CD14-positive monocyte (primary cell): ENCODE results near the gene TWIST1. TPM values are rescaled to one million over a fixed set of nuclear protein-coding genes. Genes with fewer than 3 reads are reported as not detected.

Experiments
- DNase-seq, 3 donors: peaks; one replicate each; pipeline ENCODE4 v3.0.0-alpha.2; 2011 to 2022
- H2AFZ ChIP-seq: 2 replicates; pipeline ENCODE4 v1.6.0; 2012; ENCODE audit warnings: mild to moderate bottlenecking, low read depth, low read length, inconsistent platforms; ENCODE audit not compliant: insufficient read depth, poor library complexity, severe bottlenecking
- H3K27ac ChIP-seq, 2 donors: 1 replicate in 1 of 2; 2 replicates in 1 of 2; pipeline ENCODE4 v1.5.1; 2012 to 2013; ENCODE audit warnings: low read length in 2 of 2, control low read depth in 1 of 2, inconsistent platforms in 1 of 2, low read depth in 1 of 2, mild to moderate bottlenecking in 1 of 2
- H3K27me3 ChIP-seq, 2 donors: one replicate each; pipeline versions ENCODE4 v1.6.0 to v1.6.1; 2011 to 2013; ENCODE audit warnings: low read length in 2 of 2; ENCODE audit not compliant: control insufficient read depth in 2 of 2, insufficient read depth in 2 of 2
- H3K36me3 ChIP-seq, 2 donors: replicated peaks in 1 of 2; 1 replicate in 1 of 2; 2 replicates in 1 of 2; pipeline versions ENCODE4 v1.5.1 to v1.6.1; 2012 to 2013; ENCODE audit warnings: low read length in 2 of 2, control low read depth in 1 of 2, inconsistent platforms in 1 of 2, mild to moderate bottlenecking in 1 of 2; ENCODE audit not compliant: insufficient read depth in 2 of 2, control insufficient read depth in 1 of 2
- H3K4me1 ChIP-seq, 2 donors: 1 replicate in 1 of 2; 2 replicates in 1 of 2; pipeline versions ENCODE4 v1.5.1 to v1.6.1; 2012 to 2013; ENCODE audit warnings: low read length in 2 of 2, control low read depth in 1 of 2, inconsistent platforms in 1 of 2, mild to moderate bottlenecking in 1 of 2, moderate library complexity in 1 of 2; ENCODE audit not compliant: insufficient read depth in 2 of 2, control insufficient read depth in 1 of 2
- H3K4me2 ChIP-seq: replicated peaks from 2 replicates; pipeline ENCODE3; 2012; ENCODE audit warnings: low read length, moderate library complexity, mild to moderate bottlenecking; ENCODE audit not compliant: poor library complexity, severe bottlenecking; ENCODE audit errors: extremely low read depth
- H3K4me3 ChIP-seq, 3 experiments: fragments of 200-600 bp in 1 of 3; sonication (generic) in 1 of 3; replicated peaks in 1 of 3; 1 replicate in 2 of 3; 2 replicates in 1 of 3; pipeline ENCODE4 v1.5.1; 2011 to 2013; ENCODE audit warnings: low read length in 3 of 3, mild to moderate bottlenecking in 3 of 3, control low read depth in 2 of 3, low read depth in 2 of 3, inconsistent platforms in 1 of 3, moderate library complexity in 1 of 3
- H3K79me2 ChIP-seq: 2 replicates; pipeline ENCODE4 v1.6.0; 2012; ENCODE audit warnings: mild to moderate bottlenecking, control low read depth, inconsistent platforms, low read length, moderate library complexity; ENCODE audit not compliant: insufficient read depth
- H3K9ac ChIP-seq: 2 replicates; pipeline ENCODE4 v1.6.0; 2017; ENCODE audit warnings: low read length, mild to moderate bottlenecking; ENCODE audit not compliant: insufficient read depth, poor library complexity, severe bottlenecking
- H3K9me3 ChIP-seq, 2 donors: replicated peaks in 1 of 2; 1 replicate in 1 of 2; 2 replicates in 1 of 2; pipeline versions ENCODE4 v1.5.1 to v1.6.1; 2012 to 2013; ENCODE audit warnings: low read length in 2 of 2, control low read depth in 1 of 2; ENCODE audit not compliant: control insufficient read depth in 1 of 2, insufficient read depth in 1 of 2
- H4K20me1 ChIP-seq: 2 replicates; pipeline ENCODE4 v1.6.0; 2012; ENCODE audit warnings: mild to moderate bottlenecking, low read length, control low read depth, moderate library complexity; ENCODE audit not compliant: insufficient read depth
- H3K27ac Mint-ChIP-seq, 7 donors: one replicate each; pipeline ENCODE4 v1.8.0; 2020; ENCODE audit warnings: mild to moderate bottlenecking in 7 of 7, mixed read lengths in 7 of 7, moderate library complexity in 6 of 7, inconsistent platforms in 2 of 7
- H3K27me3 Mint-ChIP-seq, 3 donors: one replicate each; pipeline ENCODE4 v1.8.0; 2021 to 2022; ENCODE audit warnings: low read depth in 3 of 3, mild to moderate bottlenecking in 3 of 3, mixed read lengths in 3 of 3, moderate library complexity in 3 of 3, inconsistent platforms in 1 of 3
- H3K36me3 Mint-ChIP-seq, 2 donors: one replicate each; pipeline ENCODE4 v1.8.0; 2020; ENCODE audit warnings: mixed read lengths in 2 of 2, inconsistent platforms in 1 of 2, mild to moderate bottlenecking in 1 of 2
- H3K4me1 Mint-ChIP-seq: one replicate; pipeline ENCODE4 v1.8.0; 2020; ENCODE audit warnings: mild to moderate bottlenecking, mixed read lengths
- H3K4me3 Mint-ChIP-seq, 2 donors: one replicate each; pipeline ENCODE4 v1.8.0; 2020; ENCODE audit warnings: mild to moderate bottlenecking in 2 of 2, mixed read lengths in 2 of 2, moderate library complexity in 1 of 2
- H3K9me3 Mint-ChIP-seq, 7 donors: one replicate each; pipeline ENCODE4 v1.8.0; 2020 to 2022; ENCODE audit warnings: mixed read lengths in 7 of 7, mild to moderate bottlenecking in 6 of 7, moderate library complexity in 6 of 7, inconsistent platforms in 2 of 7
- WGBS: methylation state at CpG from one replicate; pipeline ENCODE4 v1.1.5; 2013; ENCODE audit warnings: missing lambda C conversion rate; ENCODE audit not compliant: insufficient coverage; 5-methylcytosine and 5-hydroxymethylcytosine counted together
- intact Hi-C, 2 donors: fragments of 100-400 bp; cut with micrococcal nuclease; formaldehyde crosslinking; loops; one replicate each; pipeline versions ENCODE4 v1.15.0 to v1.15.1; 2023
- polyA minus RNA-seq: library from RNA; depleted of rRNA, polyadenylated mRNA; stranded (reverse); fragments of >200 nt; gene quantifications from 2 replicates; pipeline ENCODE4 v1.2.3, GENCODE V29; 2012
- polyA plus RNA-seq, 3 donors: library from polyadenylated mRNA; depleted of rRNA in 1 of 3; unstranded in 2 of 3; stranded (reverse) in 1 of 3; fragments of 300-500 nt in 2 of 3; fragments of >200 nt in 1 of 3; fragmentation: Illumina TruSeq in 2 of 3; gene quantifications; 1 replicate in 2 of 3; 2 replicates in 1 of 3; pipeline ENCODE4 v1.2.3, GENCODE V29; 2012 to 2021
- total RNA-seq, 12 experiments: library from RNA in 1 of 12; stranded (reverse) in 1 of 12; fragments of 120-200 nt in 1 of 12; gene quantifications; one replicate each; pipeline ENCODE4 v1.2.4 and lab custom pipeline; 2013 to 2026; ENCODE audit warnings: mixed read lengths in 6 of 12, inconsistent platforms in 1 of 12
- TF ChIP-seq, protein P1 (sequence below): fragments of 200-600 bp; IDR thresholded peaks from one replicate; pipeline ENCODE4 v1.8.0; 2022; ENCODE audit warnings: antibody characterized with exemption, mild to moderate bottlenecking

TWIST1 gene
- total RNA-seq (2013): 0.10 TPM
- not detected for polyA plus RNA-seq
- not detected in 2 replicates for polyA minus RNA-seq
- total RNA-seq (lab: John Stamatoyannopoulos, UW): 0 to 1.8 (median 0) reads per million in 11 experiments

DNA sequence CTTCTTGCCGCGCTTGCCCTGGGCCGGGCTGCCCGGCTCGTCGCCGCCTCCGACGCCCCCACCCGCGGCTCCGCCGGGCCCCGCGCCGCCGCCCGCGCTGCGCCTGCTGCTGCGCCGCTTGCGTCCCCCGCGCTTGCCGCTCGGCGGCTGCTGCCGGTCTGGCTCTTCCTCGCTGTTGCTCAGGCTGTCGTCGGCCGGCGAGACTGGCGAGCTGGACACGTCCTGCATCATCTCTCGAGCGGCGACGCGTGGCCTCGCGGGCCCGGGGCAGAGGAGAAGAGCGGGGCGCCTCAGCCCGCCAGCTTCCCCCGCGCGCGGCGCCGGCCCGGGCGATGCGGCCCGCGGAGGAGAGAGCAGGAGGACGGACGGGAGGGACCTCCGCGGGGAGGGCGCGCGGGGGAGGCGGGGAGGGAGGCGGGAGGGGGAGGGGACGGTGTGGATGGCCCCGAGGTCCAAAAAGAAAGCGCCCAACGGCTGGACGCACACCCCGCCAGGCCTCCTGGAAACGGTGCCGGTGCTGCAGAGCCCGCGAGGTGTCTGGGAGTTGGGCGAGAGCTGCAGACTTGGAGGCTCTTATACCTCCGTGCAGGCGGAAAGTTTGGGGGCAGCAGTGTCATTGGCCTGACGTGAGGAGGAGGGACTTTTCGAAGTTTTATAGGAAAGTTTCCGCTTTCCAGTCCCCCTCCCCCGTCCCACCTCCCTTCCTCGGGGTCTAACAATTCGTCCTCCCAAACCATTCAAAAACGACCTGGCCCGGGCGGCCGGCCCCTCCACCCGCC lies at the start of gene TWIST1:
Gene TWIST1 (minus strand): TSS at position 546 of the 779 bp plus-strand sequence. CDS start 315 bp downstream, at position 231.
- Histone ChIP-seq H2AFZ (no peak within 1 kb of the TSS), H3K4me2 (peak within 1 kb of the TSS; percentile 63), H3K9ac (no peak within 1 kb of the TSS), H3K4me3 (peak within 1 kb of the TSS; percentile 13 to 63 (median 20)), H4K20me1 (no peaks in the 10 kb centered on the region), H3K9me3 (peaks cover 7 to 41% of the 10 kb centered on the region in 2 donors), H3K27me3 (peaks cover 90 to 93% of the 10 kb centered on the region in 2 donors), H3K4me1 (peaks cover 17 to 30% of the 10 kb centered on the region in 2 donors), H3K27ac (no peak within 1 kb of the TSS), H3K36me3 (no peaks in the 10 kb centered on the region), H3K79me2 (no peaks in the 10 kb centered on the region)
- intact Hi-C loops: no loop called here
- Mint-ChIP-seq H3K9me3 (peaks cover 0 to 25% (median 11%) of the 10 kb centered on the region in 7 donors), H3K36me3 (peaks cover 2 to 4% of the 10 kb centered on the region in 2 donors), H3K27ac (no peak within 1 kb of the TSS), H3K4me1 (peaks cover 23% of the 10 kb centered on the region), H3K27me3 (peaks cover 89 to 95% (median 90%) of the 10 kb centered on the region in 3 donors), H3K4me3 (peak within 1 kb of the TSS; percentile 63 to 85)
- WGBS: under 1% methylated on average over 68 of the region's 91 CpGs
- TF ChIP-seq, protein P1, sequence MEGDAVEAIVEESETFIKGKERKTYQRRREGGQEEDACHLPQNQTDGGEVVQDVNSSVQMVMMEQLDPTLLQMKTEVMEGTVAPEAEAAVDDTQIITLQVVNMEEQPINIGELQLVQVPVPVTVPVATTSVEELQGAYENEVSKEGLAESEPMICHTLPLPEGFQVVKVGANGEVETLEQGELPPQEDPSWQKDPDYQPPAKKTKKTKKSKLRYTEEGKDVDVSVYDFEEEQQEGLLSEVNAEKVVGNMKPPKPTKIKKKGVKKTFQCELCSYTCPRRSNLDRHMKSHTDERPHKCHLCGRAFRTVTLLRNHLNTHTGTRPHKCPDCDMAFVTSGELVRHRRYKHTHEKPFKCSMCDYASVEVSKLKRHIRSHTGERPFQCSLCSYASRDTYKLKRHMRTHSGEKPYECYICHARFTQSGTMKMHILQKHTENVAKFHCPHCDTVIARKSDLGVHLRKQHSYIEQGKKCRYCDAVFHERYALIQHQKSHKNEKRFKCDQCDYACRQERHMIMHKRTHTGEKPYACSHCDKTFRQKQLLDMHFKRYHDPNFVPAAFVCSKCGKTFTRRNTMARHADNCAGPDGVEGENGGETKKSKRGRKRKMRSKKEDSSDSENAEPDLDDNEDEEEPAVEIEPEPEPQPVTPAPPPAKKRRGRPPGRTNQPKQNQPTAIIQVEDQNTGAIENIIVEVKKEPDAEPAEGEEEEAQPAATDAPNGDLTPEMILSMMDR: no peak
- DNase-seq: no peak

DNA sequence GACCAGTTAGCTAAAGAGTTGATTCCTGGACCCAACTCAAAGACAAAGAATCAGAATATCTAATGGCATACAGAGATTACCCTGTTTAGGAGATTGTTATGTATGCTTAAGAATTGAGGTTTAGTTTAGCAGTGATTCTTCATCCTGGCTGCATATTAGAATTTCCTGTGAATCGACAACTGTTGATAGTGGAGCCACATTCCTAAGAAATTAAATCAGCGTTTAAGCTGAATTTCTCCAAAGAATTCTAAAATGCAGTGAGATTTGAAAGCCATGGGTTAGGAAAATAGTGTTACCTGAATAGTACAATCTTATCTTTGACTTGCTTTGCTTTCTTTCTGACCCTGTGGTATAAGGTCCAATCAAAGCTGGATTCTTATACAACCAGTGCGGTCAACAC lies 44.2 kb upstream of the TWIST1 start:
- no peaks in the 10 kb centered on the region for H3K36me3 ChIP-seq
- no peaks in the 10 kb centered on the region for H4K20me1 ChIP-seq
- TF ChIP-seq, protein P1: no peak
- Mint-ChIP-seq H3K4me1 (no peaks in the 10 kb centered on the region), H3K27me3 (no peaks in the 10 kb centered on the region), H3K4me3 (no peak overlapping the region), H3K36me3 (no peaks in the 10 kb centered on the region), H3K9me3 (peaks cover 0 to 2% (median 0%) of the 10 kb centered on the region in 7 donors), H3K27ac (no peak overlapping the region)
- no peak overlapping the region for H2AFZ ChIP-seq
- H3K27me3 ChIP-seq: no peaks in the 10 kb centered on the region
- H3K4me2 ChIP-seq: no peak overlapping the region
- H3K27ac ChIP-seq: no peak overlapping the region
- DNase-seq: no peak
- no peak overlapping the region for H3K4me3 ChIP-seq
- intact Hi-C loops: no loop called here
- H3K79me2 ChIP-seq: no peaks in the 10 kb centered on the region
- WGBS: 100% methylated on average over 2 of the region's 3 CpGs
- no peaks in the 10 kb centered on the region for H3K4me1 ChIP-seq
- H3K9me3 ChIP-seq: no peaks in the 10 kb centered on the region
- H3K9ac ChIP-seq: no peak overlapping the region
